Frontal cortex (tissue), 4 donors: ENCODE data around the gene CYBB. TPM values are rescaled to one million over a fixed set of nuclear protein-coding genes. Genes with fewer than 3 reads are reported as not detected.

Experiments used
- DNase-seq, 2 donors: peaks; one replicate each; pipeline ENCODE4 v3.0.0; 2012; ENCODE audit warnings: low spot score in 2 of 2
- FAIRE-seq: peaks from 2 replicates; lab custom pipeline; 2012; peaks lifted over from hg19 to GRCh38; lab: Jason Lieb, UNC
- total RNA-seq: library from RNA; depleted of rRNA; stranded (reverse); fragments of >200 nt; gene quantifications from one replicate; pipeline ENCODE4 v1.2.3, GENCODE V29; 2014
- donor health status: control.
- donor health status: control.
- donor health status: control.

Gene CYBB
- total RNA-seq, 1 donor from 2014 or later: 10.6 TPM

DNA sequence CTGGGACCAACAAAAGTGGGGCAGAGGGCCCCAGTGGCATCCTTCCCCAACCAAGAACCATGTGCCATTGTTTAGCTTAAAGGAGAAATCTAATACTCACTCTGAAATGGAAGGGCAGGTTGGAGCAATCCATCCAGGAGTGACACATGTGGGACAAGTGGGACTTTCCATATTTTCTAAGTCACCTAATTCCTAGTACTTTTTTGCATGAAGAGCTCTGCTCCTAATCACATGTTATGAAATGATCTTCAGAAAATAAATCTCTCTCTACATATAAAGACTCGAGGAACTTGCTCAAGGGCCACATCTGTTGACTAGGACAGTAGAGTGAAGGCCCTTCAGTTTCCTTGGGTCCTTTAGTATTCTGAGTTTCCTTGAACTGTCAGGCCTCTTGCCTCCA, 2.5 kb downstream of the CYBB start:
- FAIRE-seq: no peak

DNA sequence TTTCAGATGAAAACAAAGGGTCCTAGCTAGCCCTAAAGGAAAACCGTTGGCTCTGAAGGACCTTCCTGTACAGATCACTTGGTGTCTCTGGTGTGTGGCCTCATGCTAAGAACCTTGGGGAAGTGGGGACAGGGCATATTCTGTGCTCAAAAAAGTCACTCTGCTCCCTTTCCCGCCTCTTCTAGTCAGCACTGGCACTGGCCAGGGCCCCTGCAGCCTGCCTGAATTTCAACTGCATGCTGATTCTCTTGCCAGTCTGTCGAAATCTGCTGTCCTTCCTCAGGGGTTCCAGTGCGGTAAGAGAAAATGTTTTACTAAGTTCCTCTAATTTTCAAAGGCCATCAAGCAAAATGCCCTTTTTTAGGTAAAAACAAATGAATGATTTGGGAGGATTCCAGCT, 3.4 kb downstream of the CYBB start:
- FAIRE-seq: no peak
- no peak for DNase-seq

More for the DNA sequence above, 2.5 kb downstream of the CYBB start:
- no peak for DNase-seq

GRCh38 chrX:37785569-37785968, 5.7 kb downstream of the CYBB start:
- DNase-seq (no peak), FAIRE-seq (no peak)

- DNase-seq: no peak
- no peak for FAIRE-seq
Measured at GRCh38 chrX:37786624-37787422, 7.0 kb downstream of the CYBB start.

DNA sequence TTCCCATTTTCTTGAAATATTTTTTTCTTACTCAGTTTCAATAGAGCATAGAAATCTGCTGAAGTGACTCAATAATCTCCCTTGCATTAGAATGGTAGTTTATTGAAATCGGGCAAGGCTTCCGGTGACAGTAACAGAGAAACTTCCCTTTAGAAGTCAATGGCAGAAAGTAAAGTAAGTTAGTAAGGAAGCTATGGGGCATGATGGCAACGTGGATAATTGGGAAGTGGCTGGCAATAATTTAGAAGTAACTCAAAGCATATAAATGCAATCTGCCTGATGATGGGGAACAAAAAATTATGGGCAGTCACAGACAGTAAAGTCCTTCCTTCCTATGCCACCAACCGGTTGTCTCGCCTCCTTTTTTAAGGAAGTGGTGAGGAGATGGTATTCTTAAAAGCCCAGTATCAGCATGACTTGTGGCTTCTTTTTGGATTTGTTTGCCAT, 7.6 kb downstream of the CYBB start:
- FAIRE-seq (no peak), DNase-seq (no peak)

- FAIRE-seq (no peak), DNase-seq (no peak)
Measured at GRCh38 chrX:37796310-37796709, 16.5 kb downstream of the CYBB start.

- DNase-seq: no peak
- no peak for FAIRE-seq
Measured at GRCh38 chrX:37796805-37797204, 16.9 kb downstream of the CYBB start.

- DNase-seq (no peak), FAIRE-seq (no peak)
Measured at GRCh38 chrX:37799936-37800335, 20.1 kb downstream of the CYBB start.

DNA sequence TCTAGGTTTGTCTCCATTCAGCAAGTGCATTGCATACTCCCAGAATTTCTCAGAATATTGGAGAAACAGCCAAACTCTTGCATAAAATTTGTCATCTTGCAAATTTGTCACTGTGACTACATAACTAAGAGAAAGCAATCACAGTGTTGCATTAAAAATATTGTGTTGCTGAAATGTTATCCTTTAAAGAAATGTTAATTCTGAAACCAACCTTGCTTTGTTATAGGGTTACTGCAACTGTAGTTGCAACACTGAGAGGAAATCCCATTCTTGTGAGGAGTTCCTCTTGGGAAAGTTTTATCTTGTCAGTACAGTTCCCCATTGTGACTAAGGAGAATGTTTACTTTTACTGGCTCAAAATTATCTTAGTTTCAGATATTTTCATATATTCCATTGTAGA, 20.9 kb downstream of the CYBB start:
- DNase-seq: no peak
- FAIRE-seq: no peak

- DNase-seq: no peak
- no peak for FAIRE-seq
Measured at GRCh38 chrX:37802028-37802427, 22.2 kb downstream of the CYBB start.

DNA sequence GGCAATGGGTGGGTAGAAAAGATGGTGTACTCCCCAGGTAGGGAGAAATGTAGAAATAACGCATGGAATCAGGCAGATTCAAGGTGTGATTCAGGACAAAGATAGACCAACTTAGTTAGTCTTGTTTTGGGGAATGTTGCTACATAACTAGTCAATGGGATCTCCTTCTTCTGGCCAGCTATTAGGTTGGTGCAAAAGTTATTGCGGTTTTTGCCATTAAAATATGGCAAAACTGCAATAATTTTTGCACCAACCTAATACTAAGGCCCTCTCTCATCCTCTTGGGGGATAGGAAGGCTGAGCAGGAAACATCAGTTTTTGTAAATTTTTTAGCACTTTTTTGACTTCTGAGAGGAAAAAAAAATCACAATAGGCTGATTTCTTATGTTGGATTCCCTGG, 23.2 kb downstream of the CYBB start:
- DNase-seq (no peak), FAIRE-seq (no peak)

GRCh38 chrX:37809970-37810369, 30.1 kb downstream of the CYBB start:
- FAIRE-seq (no peak), DNase-seq (no peak)

DNA sequence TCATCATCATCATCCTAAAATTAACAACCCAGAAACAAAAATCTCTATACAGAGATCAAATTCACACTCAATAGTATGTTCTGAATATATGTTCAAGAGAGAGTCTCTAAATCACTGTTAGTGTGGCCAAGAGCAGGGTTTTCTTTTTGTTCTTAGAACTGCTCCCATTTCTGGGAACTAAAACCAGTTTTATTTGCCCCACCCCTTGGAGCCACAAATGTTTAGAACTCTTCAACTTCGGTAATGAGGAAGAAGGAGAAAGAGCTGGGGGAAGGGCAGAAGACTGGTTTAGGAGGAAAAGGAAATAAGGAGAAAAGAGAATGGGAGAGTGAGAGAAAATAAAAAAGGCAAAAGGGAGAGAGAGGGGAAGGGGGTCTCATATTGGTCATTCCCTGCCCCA, 32.3 kb downstream of the CYBB start:
- no peak for FAIRE-seq
- no peak for DNase-seq

GRCh38 chrX:37813570-37813969, 33.7 kb downstream of the CYBB start:
- FAIRE-seq: no peak
- DNase-seq: no peak

DNA sequence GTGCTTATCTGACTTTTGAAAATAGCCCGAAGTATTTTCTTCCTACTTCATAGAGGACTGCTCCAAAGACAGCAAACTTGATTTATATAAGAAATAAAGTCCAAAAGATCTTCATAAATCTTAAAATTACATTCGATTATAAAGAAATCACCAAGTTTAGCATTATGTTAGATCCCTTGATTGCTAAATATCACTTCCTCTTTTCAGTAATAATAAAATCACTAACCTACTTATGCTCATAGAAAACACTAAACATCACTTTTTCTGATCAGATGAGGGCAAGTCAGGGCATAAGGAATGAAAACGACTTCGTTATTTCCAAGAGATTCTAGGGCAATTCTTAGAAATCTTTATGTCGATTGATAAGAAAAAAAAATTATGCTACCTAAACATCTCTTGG, 35.5 kb downstream of the CYBB start:
- FAIRE-seq: no peak

DNA sequence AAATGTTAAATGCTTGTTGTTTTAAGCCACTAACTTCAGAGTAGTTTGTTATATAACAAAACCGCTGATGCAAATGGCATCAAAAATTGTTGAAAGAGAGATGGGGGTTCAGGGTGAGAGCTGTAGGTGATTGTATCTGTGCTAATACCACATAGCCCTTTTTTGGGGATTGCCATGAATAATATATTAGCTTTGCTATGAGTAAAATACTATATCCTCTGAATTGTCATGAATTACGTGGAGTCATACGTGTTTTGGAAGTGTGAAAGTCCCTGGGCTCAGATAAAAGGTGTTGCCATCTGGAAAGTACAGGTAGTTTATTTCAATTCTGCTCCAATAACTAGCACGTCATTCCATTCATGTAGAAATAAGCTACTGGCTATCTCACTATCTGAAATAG, 36.9 kb downstream of the CYBB start:
- DNase-seq (no peak), FAIRE-seq (no peak)

More for the DNA sequence above, 35.5 kb downstream of the CYBB start:
- DNase-seq: no peak

DNA sequence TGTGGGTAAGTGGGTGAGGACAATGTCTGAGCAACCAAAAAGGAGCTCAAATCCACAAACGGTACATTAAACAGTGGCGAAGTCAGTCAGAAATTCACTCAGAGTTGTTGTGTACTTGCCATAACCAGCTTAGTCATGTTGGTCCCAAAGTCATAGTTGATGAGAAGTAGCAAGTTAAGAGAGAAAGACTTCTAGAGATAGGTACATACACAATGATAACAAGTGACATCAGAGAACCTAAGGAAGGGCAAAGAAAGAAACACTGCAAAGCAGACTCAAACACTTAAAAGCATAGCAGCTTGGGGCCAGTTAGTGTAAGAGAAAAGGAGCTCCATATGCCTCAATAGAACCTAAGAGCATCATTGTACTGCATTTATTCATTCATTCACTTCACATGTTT, 37.3 kb downstream of the CYBB start:
- FAIRE-seq (no peak), DNase-seq (no peak)

DNA sequence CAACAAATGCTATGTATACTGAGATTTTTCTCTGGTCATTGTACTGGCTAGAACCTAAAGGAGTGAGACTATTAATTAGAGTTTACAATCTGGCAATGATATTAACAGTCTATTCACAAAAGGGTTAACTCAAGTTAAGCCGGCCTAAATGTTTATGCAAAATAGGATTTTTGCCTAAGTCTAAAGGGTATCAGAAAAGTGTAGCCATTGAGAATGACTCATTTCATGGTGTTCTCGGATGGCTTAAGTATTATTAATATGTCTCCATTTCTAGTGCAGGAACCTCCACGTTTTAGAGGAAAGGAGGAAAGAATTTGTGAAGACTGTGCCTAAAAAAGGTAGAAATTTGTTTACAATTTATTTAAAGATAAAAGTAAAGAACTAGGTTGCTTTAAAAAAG, 37.7 kb downstream of the CYBB start:
- FAIRE-seq (no peak), DNase-seq (no peak)

DNA sequence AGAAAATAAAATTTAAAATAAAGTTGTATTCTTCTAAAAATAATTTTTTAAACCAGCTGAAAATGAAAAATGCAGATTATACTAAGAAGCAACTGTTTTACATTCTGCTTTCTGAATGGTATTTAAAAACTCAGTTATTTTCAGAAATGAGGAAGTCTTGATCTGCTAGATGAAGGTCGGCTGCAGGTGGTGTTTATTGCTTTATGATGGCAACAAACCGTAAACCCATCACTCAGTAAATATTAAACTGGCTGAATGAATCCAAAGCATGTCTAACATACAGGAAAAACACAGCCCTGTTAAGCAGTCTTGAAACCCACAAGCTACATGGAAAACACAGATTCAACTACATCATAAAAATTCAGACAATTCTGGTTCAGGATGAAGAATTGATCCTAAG, 38.2 kb downstream of the CYBB start:
- no peak for FAIRE-seq
- DNase-seq: no peak

- FAIRE-seq: no peak
- DNase-seq: no peak
Measured at GRCh38 chrX:37820646-37821045, 40.8 kb downstream of the CYBB start.

- DNase-seq (no peak), FAIRE-seq (no peak)
Measured at GRCh38 chrX:37824491-37825214, 44.8 kb downstream of the CYBB start.
